HepG2 (cell line): ENCODE measurements around the gene PPP2R5C.

Experiments
- GABPA ChIP-seq, 2 experiments: IDR thresholded peaks; 2 replicates each; pipeline ENCODE4 v1.6.1; 2011 to 2016; ENCODE audit warnings: low read depth in 2 of 2, low read length in 1 of 2, missing biosample characterization in 1 of 2, missing genetic modification characterization in 1 of 2
- ZBTB7B ChIP-seq: sonication (generic); formaldehyde crosslinking; IDR thresholded peaks from 2 replicates; pipeline ENCODE4 v1.4.0; 2020; ENCODE audit warnings: missing genetic modification reagents
- ZHX1 ChIP-seq: sonication (generic); formaldehyde crosslinking; IDR thresholded peaks from 2 replicates; pipeline ENCODE4 v1.8.1; 2022; ENCODE audit warnings: low read depth, mild to moderate bottlenecking, missing genetic modification reagents
- ZNF350 ChIP-seq: sonication (generic); formaldehyde crosslinking; IDR thresholded peaks from 2 replicates; pipeline ENCODE4 v1.4.0; 2020; ENCODE audit warnings: mild to moderate bottlenecking, low read depth, missing genetic modification reagents, borderline replicate concordance

- TF ChIP-seq ZHX1 (no peak), ZBTB7B (no peak), ZNF350 (CRISPR knock-in tag) (no peak), GABPA (IDR thresholded peaks at IDR 0.05; ENCODE audit: low read depth, low read length) (no peak), GABPA (CRISPR knock-in tag; IDR thresholded peaks at IDR 0.05; ENCODE audit: low read depth) (no peak)
These were observed 103.8 kb downstream of the PPP2R5C start for GRCh38 chr14:101865288-101865687.
